ENCODE results near the gene ARFGAP1.
"Not testable (repeated sequence)": the region's sequence is repeated elsewhere in the genome, so short reads cannot be mapped to it uniquely, and the experiment has no call there.

Gene ARFGAP1

DNA sequence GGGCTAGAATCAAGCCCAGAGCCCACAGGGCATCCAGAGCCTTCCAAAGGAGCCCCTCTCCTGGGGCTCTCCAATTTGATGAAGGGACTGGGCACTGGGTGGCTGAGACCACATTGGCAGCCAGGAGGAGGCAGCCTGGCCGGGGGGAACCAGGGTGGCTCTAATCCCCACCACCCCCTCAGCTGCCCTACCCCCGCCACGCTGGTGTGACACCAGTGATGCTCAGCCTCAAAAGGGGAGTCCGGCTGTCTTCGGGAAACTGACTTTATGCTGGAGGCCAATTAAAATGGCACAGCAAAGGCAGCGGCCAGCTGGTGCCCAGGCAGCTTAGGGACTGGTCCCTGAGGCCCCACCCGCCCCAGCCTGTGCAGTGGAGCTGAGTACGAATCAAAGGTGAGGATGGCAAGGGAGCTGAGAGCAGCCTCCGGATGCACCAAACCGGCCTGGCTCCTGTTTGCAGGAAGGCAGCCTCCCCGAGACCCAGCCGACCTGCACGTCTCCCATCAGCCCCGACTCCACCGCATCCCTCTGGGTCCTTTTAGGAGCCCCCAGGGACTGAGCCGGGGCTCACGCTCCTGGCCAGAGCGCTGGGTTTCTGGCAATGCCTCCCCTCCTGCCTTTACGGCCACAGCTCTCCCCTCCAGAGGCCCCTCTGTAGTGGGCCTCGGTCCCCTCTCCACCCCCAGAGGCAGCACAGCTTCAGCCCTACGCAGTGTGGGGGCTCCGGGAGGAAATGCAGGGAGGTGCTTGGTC lies 60.1 kb downstream of the ARFGAP1 start:
- DNase-seq (ENCODE audit: low read depth): no peak

DNA sequence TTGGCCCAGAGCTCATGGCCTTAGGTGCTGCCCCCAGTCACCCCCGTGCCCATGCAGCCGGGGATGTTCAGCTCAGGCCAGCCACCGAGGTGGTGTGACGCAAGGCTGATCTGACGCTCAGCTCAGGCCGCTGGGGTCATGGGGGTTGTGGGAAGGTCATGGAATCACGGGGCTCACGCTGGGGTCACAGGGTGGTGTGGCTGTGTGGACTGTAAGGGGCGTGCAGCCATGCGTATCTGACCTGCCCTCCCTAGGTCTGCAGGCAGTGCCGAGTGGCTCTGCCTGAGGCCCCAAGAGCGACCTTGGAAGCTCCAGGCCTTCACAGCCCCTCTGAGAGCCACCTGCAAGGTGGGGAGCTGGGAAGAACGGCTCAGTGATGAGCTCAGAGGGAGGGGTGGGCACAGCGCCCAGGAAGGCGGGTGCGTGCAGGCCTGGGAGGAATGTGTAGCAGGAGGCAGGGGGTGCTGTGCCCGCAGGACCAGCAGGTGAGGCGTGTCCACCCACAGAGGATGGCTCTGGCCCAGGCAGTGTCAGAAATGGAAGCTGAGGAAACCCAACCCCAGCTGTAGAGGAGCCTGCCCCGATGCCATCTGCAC lies 60.7 kb downstream of the ARFGAP1 start:
- no peak for DNase-seq (ENCODE audit: low read depth)

DNA sequence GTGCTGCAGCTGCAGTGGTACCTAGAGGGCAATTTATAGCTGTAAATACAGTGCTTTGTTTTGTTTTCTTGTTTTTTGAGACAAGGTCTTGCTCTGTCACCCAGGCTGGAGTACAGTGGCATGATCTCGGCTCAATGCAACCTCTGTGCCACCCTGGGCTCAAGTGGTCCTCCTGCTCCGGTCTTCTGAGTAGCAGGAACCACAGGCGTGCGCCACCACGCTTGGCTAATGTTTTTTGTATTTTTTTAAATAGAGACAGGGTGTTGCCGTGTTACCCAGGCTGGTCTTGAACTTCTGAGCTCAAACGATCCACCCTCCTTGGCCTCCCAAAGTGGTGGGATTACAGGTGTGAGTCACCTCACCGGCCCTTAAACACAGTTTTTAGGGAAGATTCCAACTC lies 61.7 kb downstream of the ARFGAP1 start:
- DNase-seq (ENCODE audit: low read depth): no peak

DNA sequence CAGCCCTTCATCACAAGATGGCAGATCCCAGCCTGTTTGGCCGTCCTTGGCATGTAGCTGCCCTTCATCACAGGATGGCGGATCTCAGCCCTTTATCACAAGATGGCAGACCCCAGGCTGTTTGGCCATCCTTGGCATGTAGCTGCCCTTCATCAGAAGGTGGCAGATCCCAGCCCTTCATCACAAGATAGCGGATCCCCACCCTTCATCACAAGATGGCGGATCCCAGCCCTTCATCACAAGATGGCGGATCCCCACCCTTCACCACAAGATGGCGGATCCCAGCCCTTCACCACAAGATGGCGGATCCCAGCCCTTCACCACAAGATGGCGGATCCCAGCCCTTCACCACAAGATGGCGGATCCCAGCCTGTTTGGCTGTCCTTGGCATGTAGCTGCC lies 62.4 kb downstream of the ARFGAP1 start:
- DNase-seq (ENCODE audit: low read depth): not testable (repeated sequence)

DNA sequence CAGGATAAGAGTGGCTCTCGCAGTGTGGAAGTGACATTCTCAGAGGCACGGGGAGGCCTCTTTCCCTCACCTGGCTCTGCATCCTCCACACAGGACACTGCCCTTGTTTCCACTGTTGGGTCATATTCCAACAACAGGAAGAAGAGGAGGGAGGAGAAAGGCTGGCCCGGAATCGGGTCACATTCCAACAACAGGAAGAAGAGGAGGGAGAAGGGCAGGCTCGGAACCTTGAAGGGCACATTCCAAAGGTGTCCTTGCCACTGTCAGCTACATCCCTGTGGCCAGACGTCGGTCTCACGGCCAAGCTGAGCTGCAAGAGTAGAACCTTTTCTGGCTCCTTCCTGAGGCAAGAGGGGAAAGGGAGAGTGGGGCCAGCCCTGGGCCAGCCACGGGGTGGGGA lies 63.1 kb downstream of the ARFGAP1 start:
- DNase-seq (ENCODE audit: low read depth): no peak

DNA sequence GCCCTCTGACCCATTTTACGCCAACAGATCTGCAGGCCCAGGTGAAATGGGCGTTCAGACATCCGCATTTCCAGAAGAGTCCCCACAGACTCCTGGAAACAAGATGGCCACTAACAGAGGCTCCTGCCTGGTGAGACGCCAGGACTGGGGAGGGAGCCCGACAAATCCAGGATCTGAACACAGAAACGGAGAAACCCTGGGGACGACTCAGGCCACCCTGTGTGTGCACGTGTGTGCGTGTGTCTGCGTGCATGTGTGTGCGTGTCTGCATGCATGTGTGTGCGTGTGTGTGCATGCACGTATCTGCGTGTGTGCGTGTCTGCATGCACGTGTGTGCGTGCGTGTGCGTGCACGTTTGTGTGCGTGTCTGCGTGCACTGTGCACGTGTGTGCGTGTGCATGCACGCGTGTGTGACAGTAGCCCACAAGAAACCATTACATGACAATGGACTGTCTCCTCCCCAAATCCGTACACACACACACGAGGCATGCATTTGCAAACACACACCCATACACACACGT lies 63.7 kb downstream of the ARFGAP1 start:
- no peak for DNase-seq (ENCODE audit: low read depth)

DNA sequence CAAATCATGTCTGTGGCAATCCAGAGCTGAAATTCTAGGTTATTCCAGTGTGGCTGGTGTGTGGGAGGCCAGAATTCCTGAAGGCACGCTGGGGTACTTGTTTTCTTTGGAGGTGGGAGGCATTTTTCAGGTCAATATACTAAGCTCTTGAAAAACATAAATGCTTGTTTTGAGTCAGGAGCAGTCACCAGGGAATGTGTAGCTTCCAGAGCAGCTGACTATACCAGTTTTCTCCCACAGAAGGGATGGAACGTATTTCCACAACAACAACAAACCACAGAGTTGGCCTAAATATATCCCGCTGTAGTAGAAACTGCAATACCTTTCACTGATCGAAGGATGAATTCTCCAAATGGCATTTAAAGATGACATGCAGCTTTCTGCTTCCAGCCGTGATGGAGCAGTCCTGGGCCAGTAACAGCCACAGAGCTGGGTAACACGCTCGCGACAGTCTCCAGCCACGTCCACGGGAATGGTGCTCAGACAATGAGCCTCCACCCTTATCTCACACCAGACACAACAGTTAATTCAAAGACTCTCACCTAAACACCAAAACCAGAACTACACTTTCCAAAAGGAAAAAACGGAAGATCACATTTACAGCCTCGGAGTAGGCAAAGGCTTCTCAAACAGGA lies 65.3 kb downstream of the ARFGAP1 start:
- DNase-seq (ENCODE audit: low read depth): no peak

All from stimulated activated CD8-positive, alpha-beta memory T cell treated with anti-CD3 and anti-CD28 coated beads, Interleukin-12 subunit alpha, Interleukin-12 subunit beta, amount 100 ng/mL, for 4 hours (primary cell).